GM12875 (cell line): ENCODE results near the gene LAMB4.

ENCODE experiments used
- H3K4me3 ChIP-seq: one replicate; pipeline ENCODE4 v1.5.1; 2011; ENCODE audit warnings: low read depth, low read length, control low read depth
- TF ChIP-seq, protein P1 (sequence below): IDR thresholded peaks from 2 replicates; pipeline ENCODE4 v1.5.1; 2011; ENCODE audit warnings: low read depth, mild to moderate bottlenecking, control low read depth, inconsistent platforms, low read length, moderate library complexity, borderline replicate concordance; ENCODE audit not compliant: insufficient read depth

The LAMB4 gene

DNA sequence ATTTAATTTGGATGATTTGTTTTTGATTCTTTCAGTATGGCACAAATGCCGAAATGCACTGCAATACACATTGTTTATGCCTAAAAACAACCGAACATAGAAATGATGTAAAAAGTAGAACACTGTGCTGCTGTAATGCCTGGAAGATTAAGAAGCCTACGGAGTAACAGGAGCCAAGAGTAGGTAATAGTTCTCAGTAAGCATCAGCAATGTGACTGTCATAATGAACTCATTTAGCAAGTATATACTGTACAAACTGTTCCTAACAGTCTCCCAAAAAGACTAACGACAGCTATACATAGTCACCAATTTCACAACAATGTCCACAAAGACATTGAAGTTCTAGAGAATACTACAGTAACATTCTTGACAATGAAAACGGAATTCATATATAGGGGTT lies 19.0 kb upstream of the LAMB4 start:
- TF ChIP-seq, protein P1, sequence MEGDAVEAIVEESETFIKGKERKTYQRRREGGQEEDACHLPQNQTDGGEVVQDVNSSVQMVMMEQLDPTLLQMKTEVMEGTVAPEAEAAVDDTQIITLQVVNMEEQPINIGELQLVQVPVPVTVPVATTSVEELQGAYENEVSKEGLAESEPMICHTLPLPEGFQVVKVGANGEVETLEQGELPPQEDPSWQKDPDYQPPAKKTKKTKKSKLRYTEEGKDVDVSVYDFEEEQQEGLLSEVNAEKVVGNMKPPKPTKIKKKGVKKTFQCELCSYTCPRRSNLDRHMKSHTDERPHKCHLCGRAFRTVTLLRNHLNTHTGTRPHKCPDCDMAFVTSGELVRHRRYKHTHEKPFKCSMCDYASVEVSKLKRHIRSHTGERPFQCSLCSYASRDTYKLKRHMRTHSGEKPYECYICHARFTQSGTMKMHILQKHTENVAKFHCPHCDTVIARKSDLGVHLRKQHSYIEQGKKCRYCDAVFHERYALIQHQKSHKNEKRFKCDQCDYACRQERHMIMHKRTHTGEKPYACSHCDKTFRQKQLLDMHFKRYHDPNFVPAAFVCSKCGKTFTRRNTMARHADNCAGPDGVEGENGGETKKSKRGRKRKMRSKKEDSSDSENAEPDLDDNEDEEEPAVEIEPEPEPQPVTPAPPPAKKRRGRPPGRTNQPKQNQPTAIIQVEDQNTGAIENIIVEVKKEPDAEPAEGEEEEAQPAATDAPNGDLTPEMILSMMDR = no peak
- H3K4me3 ChIP-seq = no peak overlapping the region

DNA sequence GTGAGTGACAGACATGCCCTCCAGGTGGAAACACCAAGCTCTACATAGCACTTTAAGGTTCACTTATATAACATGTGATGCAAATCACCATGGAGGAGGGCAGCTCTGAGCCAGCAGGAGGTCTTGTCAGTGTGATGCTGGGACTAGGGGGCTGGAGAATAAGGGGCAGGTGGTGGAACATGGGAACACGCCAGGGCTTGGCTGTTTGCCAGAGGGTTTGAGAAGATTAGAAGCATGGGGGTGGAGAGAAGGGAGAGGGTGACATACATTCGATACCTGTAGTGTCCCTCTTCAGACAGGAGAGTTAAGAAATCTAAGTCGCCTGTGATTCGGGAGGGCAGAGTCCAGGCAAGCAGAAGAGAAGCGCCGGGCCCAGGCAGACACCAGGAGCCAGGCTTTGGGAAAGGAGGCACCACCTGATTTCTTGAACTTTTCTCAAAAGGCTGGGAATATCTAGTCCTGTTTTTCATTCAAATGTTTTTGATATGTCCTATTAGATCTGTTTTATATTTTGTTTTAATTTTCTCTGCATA lies 16.9 kb upstream of the LAMB4 start:
- TF ChIP-seq, protein P1 = no peak
- H3K4me3 ChIP-seq = no peak overlapping the region

DNA sequence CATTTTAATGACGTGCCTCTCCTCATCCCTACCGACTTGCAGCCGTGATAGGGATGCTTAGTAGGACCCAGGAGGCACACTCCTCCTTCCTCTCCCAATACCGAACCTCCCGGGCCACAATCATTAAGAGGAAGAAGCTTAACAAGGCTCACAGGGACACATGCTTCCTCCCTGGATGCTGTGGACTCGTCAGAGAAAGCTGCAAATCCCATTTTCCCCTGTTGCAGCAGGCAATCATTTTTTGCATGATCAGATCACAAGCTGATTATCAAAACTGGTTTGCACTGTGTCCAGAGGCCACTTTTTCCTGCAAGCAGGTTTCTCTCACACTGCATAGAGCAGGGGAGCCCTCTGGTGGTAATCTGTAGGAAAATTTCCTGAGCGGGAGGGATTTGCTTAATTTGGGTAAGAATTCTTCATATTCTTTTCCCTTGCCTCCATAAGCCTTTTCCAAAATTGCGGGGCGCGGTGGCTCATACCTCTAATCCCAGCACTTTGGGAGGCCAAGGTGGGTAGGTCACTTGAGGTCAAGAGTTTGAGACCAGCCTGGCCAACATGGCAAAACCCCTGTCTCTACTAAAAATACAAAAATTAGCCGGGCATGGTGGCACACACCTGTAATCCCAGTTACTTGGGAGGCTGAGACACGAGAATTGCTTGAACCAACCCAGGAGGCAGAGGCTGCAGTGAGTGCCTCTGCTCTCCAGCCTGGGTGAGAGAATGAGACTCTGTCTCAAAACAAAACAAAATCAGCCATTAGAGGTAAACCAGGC lies 16.1 kb upstream of the LAMB4 start:
- no peak overlapping the region for H3K4me3 ChIP-seq
- TF ChIP-seq, protein P1 = peak; percentile 78

DNA sequence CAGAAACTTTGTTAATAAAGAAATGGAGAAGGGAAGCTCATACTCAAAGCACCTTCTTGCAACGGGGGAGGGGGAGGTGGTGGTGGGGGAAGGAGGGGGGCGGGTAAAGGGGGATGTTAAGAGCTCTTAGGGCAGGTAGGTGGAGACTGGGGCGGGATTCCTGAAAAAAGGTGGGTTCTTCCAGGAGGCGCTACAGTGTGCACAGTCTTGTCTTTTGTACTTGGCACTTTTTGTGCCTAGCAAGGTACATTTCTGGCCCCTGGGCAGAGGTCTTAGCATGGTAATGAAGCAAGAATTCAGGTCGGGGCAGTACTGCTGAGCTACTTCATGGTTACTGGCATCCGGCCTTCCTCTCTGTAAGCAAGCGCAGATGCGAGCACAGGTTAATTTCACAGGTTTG lies 15.2 kb upstream of the LAMB4 start:
- TF ChIP-seq, protein P1 = no peak
- H3K4me3 ChIP-seq = no peak overlapping the region

- no peak overlapping the region for H3K4me3 ChIP-seq
- TF ChIP-seq, protein P1 = no peak
These were observed 14.8 kb upstream of the LAMB4 start for GRCh38 chr7:108144931-108145330.

GRCh38 chr7:108143658-108144420 lies 13.7 kb upstream of the LAMB4 start:
- no peak overlapping the region for H3K4me3 ChIP-seq
- TF ChIP-seq, protein P1 = no peak
